OCI-LY1 (cell line): ENCODE measurements around the gene GPSM1.

Experiments used
- H2AFZ ChIP-seq: fragments of 200-600 bp; sonication (generic), shearing (Covaris generic); 2 replicates; pipeline ENCODE4 v1.6.0; 2014; ENCODE audit warnings: antibody characterized with exemption, mild to moderate bottlenecking, low read length
- H3F3A ChIP-seq: fragments of 200-600 bp; sonication (generic), shearing (Covaris generic); 2 replicates; pipeline ENCODE4 v1.6.0; 2014; ENCODE audit warnings: mild to moderate bottlenecking, antibody characterized with exemption, low read length, moderate library complexity; ENCODE audit not compliant: insufficient read depth
- H3K27ac ChIP-seq: fragments of 200-600 bp; sonication (generic); 2 replicates; pipeline ENCODE4 v1.5.1; 2014; ENCODE audit warnings: low read length, mixed run types, mild to moderate bottlenecking, low read depth; ENCODE audit not compliant: poor library complexity, severe bottlenecking
- H3K27me3 ChIP-seq: fragments of 200-600 bp; sonication (generic); 2 replicates; pipeline ENCODE4 v1.6.0; 2014; ENCODE audit warnings: antibody characterized with exemption, mild to moderate bottlenecking, low read length, moderate library complexity; ENCODE audit not compliant: insufficient read depth
- H3K36me3 ChIP-seq: fragments of 200-600 bp; sonication (generic); 2 replicates; pipeline ENCODE4 v1.6.1; 2014; ENCODE audit warnings: mild to moderate bottlenecking, antibody characterized with exemption, low read length, moderate library complexity, mixed read lengths; ENCODE audit not compliant: insufficient read depth
- H3K4me1 ChIP-seq: fragments of 200-600 bp; sonication (generic); 2 replicates; pipeline ENCODE4 v1.5.1; 2014; ENCODE audit warnings: mild to moderate bottlenecking, low read length, moderate library complexity; ENCODE audit not compliant: insufficient read depth, severe bottlenecking
- H3K4me2 ChIP-seq: fragments of 200-600 bp; sonication (generic), shearing (Covaris generic); 2 replicates; pipeline ENCODE4 v1.6.1; 2014; ENCODE audit warnings: low read length
- H3K4me3 ChIP-seq: fragments of 200-600 bp; sonication (generic); 2 replicates; pipeline ENCODE4 v1.5.1; 2014; ENCODE audit warnings: low read length, low read depth, mild to moderate bottlenecking, mixed read lengths; ENCODE audit not compliant: poor library complexity, severe bottlenecking
- H3K79me2 ChIP-seq: fragments of 200-600 bp; shearing (Covaris generic); 2 replicates; pipeline ENCODE4 v1.6.1; 2016; ENCODE audit warnings: mixed run types, low read length, mixed read lengths; ENCODE audit not compliant: insufficient read depth
- H3K9ac ChIP-seq: fragments of 200-600 bp; sonication (generic), shearing (Covaris generic); 2 replicates; pipeline ENCODE4 v1.6.1; 2014; ENCODE audit warnings: mild to moderate bottlenecking, low read length, mixed read lengths
- H3K9me2 ChIP-seq: fragments of 200-600 bp; sonication (generic), shearing (Covaris generic); 2 replicates; pipeline ENCODE4 v1.6.1; 2014; ENCODE audit warnings: low read depth, mild to moderate bottlenecking, low read length, mixed read lengths
- H3K9me3 ChIP-seq: fragments of 200-600 bp; shearing (Covaris generic); 2 replicates; pipeline ENCODE4 v1.6.1; 2014; ENCODE audit warnings: low read length, mixed read lengths
- H4K20me1 ChIP-seq: fragments of 200-600 bp; sonication (generic), shearing (Covaris generic); 2 replicates; pipeline ENCODE4 v1.6.0; 2016; ENCODE audit warnings: mild to moderate bottlenecking, low read length; ENCODE audit not compliant: insufficient read depth
- EZH2 ChIP-seq: fragments of 200-600 bp; sonication (generic), shearing (Covaris generic); IDR thresholded peaks from 2 replicates; pipeline ENCODE4 v1.8.0; 2017; ENCODE audit warnings: borderline replicate concordance, mixed run types, mild to moderate bottlenecking, antibody characterized with exemption, low read length, moderate library complexity, mixed read lengths
- TF ChIP-seq, protein P1 (sequence below): fragments of 200-600 bp; sonication (generic), shearing (Covaris generic); IDR thresholded peaks from 2 replicates; pipeline ENCODE4 v1.5.1; 2017; ENCODE audit warnings: mild to moderate bottlenecking, antibody characterized with exemption, low read length, moderate library complexity, mixed read lengths

GPSM1 gene

DNA sequence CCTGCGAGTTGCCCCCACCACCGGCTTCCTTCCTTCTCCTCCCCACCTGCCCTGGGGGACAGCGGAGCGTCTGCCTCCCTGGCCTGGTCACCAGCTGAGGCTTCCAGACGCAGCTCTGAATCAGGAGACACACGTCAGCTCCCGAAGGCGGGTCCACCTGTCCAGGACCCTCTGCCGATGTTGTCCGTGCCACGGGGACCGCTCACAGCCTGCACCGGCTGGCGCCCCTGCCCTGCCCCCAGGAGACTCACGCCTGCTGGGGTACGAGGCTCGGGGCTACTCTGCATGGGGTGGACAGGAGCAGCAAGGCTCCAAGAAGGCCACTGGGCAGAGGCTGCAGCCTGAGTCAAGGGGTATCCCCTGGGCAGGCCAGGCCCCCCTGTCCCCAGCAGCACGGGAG lies 21.5 kb upstream of the GPSM1 start:
- Histone ChIP-seq H3K9ac (no peak overlapping the region), H3K36me3 (no peaks in the 10 kb centered on the region), H3K4me1 (no peaks in the 10 kb centered on the region), H3K9me3 (no peaks in the 10 kb centered on the region), H3F3A (no peaks in the 10 kb centered on the region), H3K4me2 (no peak overlapping the region), H3K27me3 (no peaks in the 10 kb centered on the region), H4K20me1 (no peaks in the 10 kb centered on the region), H2AFZ (no peak overlapping the region), H3K4me3 (no peak overlapping the region), H3K9me2 (no peaks in the 10 kb centered on the region), H3K79me2 (no peaks in the 10 kb centered on the region), H3K27ac (no peak overlapping the region)
- no peak for TF ChIP-seq EZH2
- TF ChIP-seq, protein P1, sequence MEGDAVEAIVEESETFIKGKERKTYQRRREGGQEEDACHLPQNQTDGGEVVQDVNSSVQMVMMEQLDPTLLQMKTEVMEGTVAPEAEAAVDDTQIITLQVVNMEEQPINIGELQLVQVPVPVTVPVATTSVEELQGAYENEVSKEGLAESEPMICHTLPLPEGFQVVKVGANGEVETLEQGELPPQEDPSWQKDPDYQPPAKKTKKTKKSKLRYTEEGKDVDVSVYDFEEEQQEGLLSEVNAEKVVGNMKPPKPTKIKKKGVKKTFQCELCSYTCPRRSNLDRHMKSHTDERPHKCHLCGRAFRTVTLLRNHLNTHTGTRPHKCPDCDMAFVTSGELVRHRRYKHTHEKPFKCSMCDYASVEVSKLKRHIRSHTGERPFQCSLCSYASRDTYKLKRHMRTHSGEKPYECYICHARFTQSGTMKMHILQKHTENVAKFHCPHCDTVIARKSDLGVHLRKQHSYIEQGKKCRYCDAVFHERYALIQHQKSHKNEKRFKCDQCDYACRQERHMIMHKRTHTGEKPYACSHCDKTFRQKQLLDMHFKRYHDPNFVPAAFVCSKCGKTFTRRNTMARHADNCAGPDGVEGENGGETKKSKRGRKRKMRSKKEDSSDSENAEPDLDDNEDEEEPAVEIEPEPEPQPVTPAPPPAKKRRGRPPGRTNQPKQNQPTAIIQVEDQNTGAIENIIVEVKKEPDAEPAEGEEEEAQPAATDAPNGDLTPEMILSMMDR, result no peak

DNA sequence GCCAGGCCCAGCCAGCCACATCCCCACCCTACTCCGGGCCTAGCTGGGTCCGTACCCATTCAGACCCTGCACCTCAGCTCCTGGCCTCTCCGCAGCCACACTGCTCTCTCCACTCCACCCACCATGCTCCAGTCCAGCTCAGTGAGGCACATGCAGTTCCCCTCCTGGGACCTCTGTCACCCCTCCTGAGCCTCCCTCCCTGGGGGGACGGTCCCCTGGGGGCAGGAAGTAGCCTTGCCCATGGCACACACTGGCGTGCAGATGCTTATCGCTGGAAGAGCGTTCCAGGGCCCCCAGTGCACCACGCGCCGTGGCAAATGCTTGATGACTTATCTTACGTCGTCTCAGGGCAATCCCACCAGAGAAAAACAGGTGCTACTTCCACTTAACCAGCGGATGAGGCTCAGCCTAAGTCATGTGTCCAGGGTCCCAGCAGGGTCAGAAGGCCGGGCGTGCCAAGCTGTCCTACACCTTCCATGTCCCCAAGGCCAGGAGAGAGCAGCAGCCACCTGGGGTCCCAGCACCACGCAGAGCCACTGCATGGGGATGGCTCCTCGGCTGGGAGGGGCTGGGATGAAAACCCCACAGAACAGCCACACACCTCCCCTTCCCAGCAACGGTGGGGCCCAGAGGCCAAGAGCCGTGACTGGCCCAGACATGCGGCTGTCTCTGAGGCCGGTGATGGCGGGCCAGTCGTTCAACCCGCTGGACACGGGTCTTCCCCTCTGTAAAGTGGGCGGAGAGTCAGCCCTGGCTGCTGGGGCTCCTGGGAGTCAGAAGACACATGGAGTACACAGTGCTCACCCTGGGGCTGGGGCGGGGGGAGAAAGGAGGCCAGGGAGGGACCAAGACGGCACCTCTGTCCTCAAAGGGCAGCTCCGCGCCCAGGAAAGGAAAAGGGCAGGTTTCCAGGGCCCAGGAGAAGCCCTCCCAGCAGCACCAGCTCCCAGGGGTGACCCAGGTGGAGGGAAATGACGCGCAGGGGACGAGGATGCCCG lies 20.8 kb upstream of the GPSM1 start:
- H2AFZ ChIP-seq, result no peak overlapping the region
- no peaks in the 10 kb centered on the region for H3K9me3 ChIP-seq
- no peaks in the 10 kb centered on the region for H3F3A ChIP-seq
- no peaks in the 10 kb centered on the region for H3K27me3 ChIP-seq
- TF ChIP-seq, protein P1, result no peak
- TF ChIP-seq EZH2, result no peak
- H3K4me3 ChIP-seq, result no peak overlapping the region
- H4K20me1 ChIP-seq, result no peaks in the 10 kb centered on the region
- no peaks in the 10 kb centered on the region for H3K79me2 ChIP-seq
- no peaks in the 10 kb centered on the region for H3K36me3 ChIP-seq
- H3K4me1 ChIP-seq, result no peaks in the 10 kb centered on the region
- no peak overlapping the region for H3K27ac ChIP-seq
- H3K9me2 ChIP-seq, result no peaks in the 10 kb centered on the region
- no peak overlapping the region for H3K4me2 ChIP-seq
- H3K9ac ChIP-seq, result no peak overlapping the region

DNA sequence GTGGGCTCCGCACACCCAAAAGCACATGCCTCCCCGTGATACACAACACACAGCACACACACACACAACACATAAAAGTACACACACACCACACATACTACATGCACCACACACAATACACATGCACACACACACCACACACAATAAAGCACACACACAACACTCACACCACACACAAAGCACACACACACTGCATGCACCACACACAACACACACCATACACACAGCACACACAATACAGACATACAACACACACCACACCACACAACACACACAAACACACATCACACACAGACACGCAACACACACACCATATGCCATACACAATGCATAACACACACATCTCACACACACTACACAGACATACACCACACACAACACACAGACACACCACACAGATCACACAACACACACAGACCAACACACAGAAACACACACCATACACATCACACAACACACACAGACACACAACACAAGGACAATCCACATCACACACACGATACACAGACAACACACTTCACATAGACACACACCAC lies 20.1 kb upstream of the GPSM1 start:
- no peak overlapping the region for H3K9ac ChIP-seq
- H3F3A ChIP-seq, result no peaks in the 10 kb centered on the region
- no peak overlapping the region for H3K4me2 ChIP-seq
- H4K20me1 ChIP-seq, result no peaks in the 10 kb centered on the region
- TF ChIP-seq, protein P1, result no peak
- no peak for TF ChIP-seq EZH2
- H2AFZ ChIP-seq, result no peak overlapping the region
- no peak overlapping the region for H3K27ac ChIP-seq
- H3K36me3 ChIP-seq, result no peaks in the 10 kb centered on the region
- no peaks in the 10 kb centered on the region for H3K4me1 ChIP-seq
- no peaks in the 10 kb centered on the region for H3K79me2 ChIP-seq
- no peaks in the 10 kb centered on the region for H3K9me3 ChIP-seq
- H3K9me2 ChIP-seq, result no peaks in the 10 kb centered on the region
- no peak overlapping the region for H3K4me3 ChIP-seq
- H3K27me3 ChIP-seq, result no peaks in the 10 kb centered on the region
